Ishikawa (cell line): ENCODE results near the gene GAS7.

Experiments
- CEBPB ChIP-seq: IDR thresholded peaks from 2 replicates; pipeline ENCODE4 v1.6.1; 2012
- CREB1 ChIP-seq: IDR thresholded peaks from 2 replicates; pipeline ENCODE4 v1.6.1; 2012; ENCODE audit warnings: low read depth
- EGR1 ChIP-seq: IDR thresholded peaks from 2 replicates; pipeline ENCODE4 v1.6.1; 2012
- EP300 ChIP-seq: IDR thresholded peaks from 2 replicates; pipeline ENCODE4 v1.6.1; 2012; ENCODE audit warnings: borderline replicate concordance
- FOXM1 ChIP-seq: IDR thresholded peaks from 2 replicates; pipeline ENCODE4 v1.6.1; 2012; ENCODE audit warnings: low read depth, borderline replicate concordance
- MAX ChIP-seq: IDR thresholded peaks from 2 replicates; pipeline ENCODE4 v1.6.1; 2012
- NFIC ChIP-seq: IDR thresholded peaks from 2 replicates; pipeline ENCODE4 v1.6.1; 2012
- RAD21 ChIP-seq: IDR thresholded peaks from 2 replicates; pipeline ENCODE4 v1.6.1; 2012; ENCODE audit warnings: low read depth
- TAF1 ChIP-seq: IDR thresholded peaks from 2 replicates; pipeline ENCODE4 v1.6.1; 2012; ENCODE audit warnings: low read depth, mild to moderate bottlenecking
- TCF12 ChIP-seq: IDR thresholded peaks from 2 replicates; pipeline ENCODE4 v1.6.1; 2012; ENCODE audit warnings: low read depth
- TEAD4 ChIP-seq: IDR thresholded peaks from 2 replicates; pipeline ENCODE4 v1.6.1; 2012
- YY1 ChIP-seq: IDR thresholded peaks from 2 replicates; pipeline ENCODE4 v1.6.1; 2012; ENCODE audit warnings: low read depth
- ZBTB7A ChIP-seq: IDR thresholded peaks from 2 replicates; pipeline ENCODE4 v1.6.1; 2012; ENCODE audit warnings: low read depth
- TF ChIP-seq, protein P1 (sequence below): IDR thresholded peaks from 2 replicates; pipeline ENCODE4 v1.6.1; 2012; ENCODE audit warnings: low read depth, mild to moderate bottlenecking
- TF ChIP-seq, protein P2 (sequence below): IDR thresholded peaks from 2 replicates; pipeline ENCODE4 v1.6.1; 2012

Gene GAS7

DNA sequence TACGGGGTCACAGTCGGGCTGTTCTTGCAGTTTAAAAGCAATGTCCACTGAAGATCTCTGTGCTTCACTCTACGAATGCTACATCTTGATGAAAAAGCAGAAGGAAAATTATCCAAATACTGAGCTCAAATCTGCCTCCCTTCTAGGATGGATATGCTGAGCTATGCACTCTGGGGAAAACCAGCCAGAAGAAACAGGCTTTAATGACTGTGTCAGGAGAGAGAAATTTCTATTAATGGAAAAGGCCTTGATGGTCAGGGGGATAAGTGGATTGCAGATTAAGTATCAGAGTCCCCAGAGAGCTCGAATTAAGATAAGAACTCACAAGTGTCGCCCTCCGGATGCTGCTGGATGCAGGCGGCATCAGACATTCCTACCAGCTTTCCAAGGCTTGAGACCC, 253.7 kb downstream of the GAS7 start:
- no peak for TF ChIP-seq RAD21
- TF ChIP-seq NFIC, result no peak
- no peak for TF ChIP-seq TAF1
- TF ChIP-seq, protein P1, sequence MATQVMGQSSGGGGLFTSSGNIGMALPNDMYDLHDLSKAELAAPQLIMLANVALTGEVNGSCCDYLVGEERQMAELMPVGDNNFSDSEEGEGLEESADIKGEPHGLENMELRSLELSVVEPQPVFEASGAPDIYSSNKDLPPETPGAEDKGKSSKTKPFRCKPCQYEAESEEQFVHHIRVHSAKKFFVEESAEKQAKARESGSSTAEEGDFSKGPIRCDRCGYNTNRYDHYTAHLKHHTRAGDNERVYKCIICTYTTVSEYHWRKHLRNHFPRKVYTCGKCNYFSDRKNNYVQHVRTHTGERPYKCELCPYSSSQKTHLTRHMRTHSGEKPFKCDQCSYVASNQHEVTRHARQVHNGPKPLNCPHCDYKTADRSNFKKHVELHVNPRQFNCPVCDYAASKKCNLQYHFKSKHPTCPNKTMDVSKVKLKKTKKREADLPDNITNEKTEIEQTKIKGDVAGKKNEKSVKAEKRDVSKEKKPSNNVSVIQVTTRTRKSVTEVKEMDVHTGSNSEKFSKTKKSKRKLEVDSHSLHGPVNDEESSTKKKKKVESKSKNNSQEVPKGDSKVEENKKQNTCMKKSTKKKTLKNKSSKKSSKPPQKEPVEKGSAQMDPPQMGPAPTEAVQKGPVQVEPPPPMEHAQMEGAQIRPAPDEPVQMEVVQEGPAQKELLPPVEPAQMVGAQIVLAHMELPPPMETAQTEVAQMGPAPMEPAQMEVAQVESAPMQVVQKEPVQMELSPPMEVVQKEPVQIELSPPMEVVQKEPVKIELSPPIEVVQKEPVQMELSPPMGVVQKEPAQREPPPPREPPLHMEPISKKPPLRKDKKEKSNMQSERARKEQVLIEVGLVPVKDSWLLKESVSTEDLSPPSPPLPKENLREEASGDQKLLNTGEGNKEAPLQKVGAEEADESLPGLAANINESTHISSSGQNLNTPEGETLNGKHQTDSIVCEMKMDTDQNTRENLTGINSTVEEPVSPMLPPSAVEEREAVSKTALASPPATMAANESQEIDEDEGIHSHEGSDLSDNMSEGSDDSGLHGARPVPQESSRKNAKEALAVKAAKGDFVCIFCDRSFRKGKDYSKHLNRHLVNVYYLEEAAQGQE, result no peak
- no peak for TF ChIP-seq CEBPB
- no peak for TF ChIP-seq TCF12
- no peak for TF ChIP-seq EP300
- TF ChIP-seq FOXM1, result no peak
- no peak for TF ChIP-seq YY1
- TF ChIP-seq, protein P2, sequence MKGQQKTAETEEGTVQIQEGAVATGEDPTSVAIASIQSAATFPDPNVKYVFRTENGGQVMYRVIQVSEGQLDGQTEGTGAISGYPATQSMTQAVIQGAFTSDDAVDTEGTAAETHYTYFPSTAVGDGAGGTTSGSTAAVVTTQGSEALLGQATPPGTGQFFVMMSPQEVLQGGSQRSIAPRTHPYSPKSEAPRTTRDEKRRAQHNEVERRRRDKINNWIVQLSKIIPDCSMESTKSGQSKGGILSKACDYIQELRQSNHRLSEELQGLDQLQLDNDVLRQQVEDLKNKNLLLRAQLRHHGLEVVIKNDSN, result no peak
- TF ChIP-seq CREB1, result no peak
- TF ChIP-seq EGR1, result no peak
- no peak for TF ChIP-seq TEAD4
- TF ChIP-seq ZBTB7A, result no peak
- TF ChIP-seq MAX, result no peak

- TF ChIP-seq, protein P1, result no peak
- TF ChIP-seq FOXM1 (no peak), CEBPB (no peak), NFIC (no peak), EGR1 (no peak), CREB1 (no peak)
- TF ChIP-seq, protein P2, result no peak
Observed at GRCh38 chr17:9943343-9943742, 255.1 kb downstream of the GAS7 start.

DNA sequence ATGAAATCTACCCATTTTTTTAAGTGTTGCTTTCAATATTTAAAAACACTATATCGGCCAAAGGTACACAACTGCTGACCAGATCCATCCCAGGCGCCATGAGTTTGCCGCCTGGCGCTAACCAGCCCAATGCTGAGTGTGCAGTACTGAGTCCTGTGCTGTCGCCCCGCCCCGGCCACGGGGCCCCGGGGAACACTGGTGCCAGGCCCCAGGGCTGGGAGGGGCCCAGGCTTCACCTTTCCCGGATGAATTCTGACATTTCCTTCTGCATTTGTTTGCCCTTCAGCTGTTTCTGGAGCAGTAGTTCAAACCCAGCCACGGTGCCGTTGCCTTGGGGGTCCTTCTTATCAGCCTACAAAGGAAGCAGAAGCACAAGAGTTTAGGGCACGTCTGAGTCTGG, 255.5 kb downstream of the GAS7 start:
- no peak for TF ChIP-seq MAX

- TF ChIP-seq CREB1 (no peak), NFIC (no peak), MAX (no peak), EGR1 (no peak), YY1 (no peak), ZBTB7A (no peak), CEBPB (no peak), TAF1 (no peak)
Observed at GRCh38 chr17:9941305-9941704, 257.1 kb downstream of the GAS7 start.

DNA sequence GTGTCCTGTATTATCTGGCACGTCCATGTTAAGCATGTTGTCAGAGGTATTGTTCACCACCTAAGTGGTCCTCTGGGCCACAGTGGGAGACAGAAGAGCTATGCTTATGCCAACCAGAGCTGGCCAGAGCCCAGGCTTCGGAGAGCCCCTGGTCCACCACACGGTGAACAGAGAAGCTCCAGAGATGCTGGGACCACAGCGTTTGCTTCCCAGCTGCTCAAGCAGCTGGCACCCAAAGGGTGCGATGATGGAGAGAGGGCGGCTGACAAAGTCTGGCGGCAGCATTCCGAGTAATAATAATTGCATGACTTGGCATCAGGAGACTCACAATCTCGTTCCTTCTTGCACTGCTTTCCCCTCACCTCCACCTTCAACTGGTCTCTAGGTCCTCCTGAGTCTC, 257.6 kb downstream of the GAS7 start:
- TF ChIP-seq, protein P2, result no peak
- TF ChIP-seq EGR1, result no peak
- no peak for TF ChIP-seq TAF1

- TF ChIP-seq TCF12 (no peak), TAF1 (no peak), CREB1 (no peak), RAD21 (no peak), EGR1 (no peak), TEAD4 (no peak), FOXM1 (no peak), NFIC (no peak), MAX (no peak), EP300 (no peak)
Observed at GRCh38 chr17:9938764-9939163, 259.6 kb downstream of the GAS7 start.
